Mucosa of gallbladder (tissue), 1 donor: ENCODE measurements around the gene RNF5. TPM values are rescaled to one million over a fixed set of nuclear protein-coding genes. Genes with fewer than 3 reads are reported as not detected.
"Not testable (repeated sequence)": the region's sequence is repeated elsewhere in the genome, so short reads cannot be mapped to it uniquely, and the experiment has no call there.

Source experiments
- DNase-seq: peaks from one replicate; pipeline ENCODE4 v3.0.0-alpha.2; 2020; ENCODE audit warnings: low spot score
- total RNA-seq: library from RNA; stranded (reverse); gene quantifications from one replicate; pipeline ENCODE4 v1.2.1, GENCODE V29; 2021
- donor health status: DM: no; HTN: no; CAD: no.

The RNF5 gene
- total RNA-seq, 1 donor from 2014 or later, result 93.1 TPM

DNA sequence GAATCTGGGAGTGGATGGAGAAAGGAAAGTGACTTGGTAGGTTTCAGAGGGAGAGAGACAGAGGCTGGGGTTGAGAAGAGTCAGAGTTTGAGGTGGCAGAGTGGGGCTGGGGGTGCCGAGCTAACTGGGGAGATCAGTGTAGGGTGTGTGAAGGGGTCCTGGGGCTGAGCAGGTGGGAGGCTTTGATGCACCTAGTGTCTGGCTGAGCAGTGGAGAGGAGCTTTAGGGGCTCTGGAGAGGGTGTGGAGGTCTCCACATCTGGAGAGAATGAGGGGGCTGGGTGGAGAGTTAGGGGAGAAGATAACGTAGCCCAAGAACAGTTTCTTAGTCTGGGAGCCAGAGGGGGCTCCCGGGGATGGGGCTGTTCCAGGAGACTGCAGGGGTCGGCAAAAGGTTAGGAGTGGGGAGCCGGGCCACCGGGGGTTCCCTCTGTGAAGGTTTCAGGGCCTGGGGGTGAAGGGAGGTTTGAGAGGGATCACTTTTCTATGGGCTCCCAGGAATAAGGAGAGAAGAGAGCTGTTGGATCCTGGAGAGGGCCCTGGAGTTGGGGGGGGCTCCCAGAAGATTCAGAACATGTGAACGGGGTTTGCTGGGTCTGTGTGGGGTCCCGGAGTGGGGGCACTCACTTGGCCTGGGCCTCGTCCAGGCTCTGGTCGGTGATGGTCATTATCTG lies 11.0 kb downstream of the RNF5 start:
- DNase-seq, result no peak

DNA sequence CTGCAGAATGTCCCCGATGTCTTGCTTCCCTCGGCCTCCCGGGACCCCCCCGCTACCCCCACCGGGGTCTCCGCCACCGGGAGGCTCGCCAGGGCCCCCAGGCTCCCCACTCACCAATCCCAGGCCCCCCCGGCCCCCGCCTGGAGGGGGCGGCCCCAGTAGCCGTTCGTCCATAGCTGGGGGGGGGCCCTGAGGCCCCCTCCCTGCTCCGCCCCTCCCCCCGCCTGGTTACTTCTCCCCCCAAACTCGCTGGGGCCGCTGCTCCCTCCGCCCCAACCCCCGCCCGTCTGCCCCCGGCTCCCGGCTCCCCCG lies 11.5 kb downstream of the RNF5 start:
- DNase-seq, result no peak

DNA sequence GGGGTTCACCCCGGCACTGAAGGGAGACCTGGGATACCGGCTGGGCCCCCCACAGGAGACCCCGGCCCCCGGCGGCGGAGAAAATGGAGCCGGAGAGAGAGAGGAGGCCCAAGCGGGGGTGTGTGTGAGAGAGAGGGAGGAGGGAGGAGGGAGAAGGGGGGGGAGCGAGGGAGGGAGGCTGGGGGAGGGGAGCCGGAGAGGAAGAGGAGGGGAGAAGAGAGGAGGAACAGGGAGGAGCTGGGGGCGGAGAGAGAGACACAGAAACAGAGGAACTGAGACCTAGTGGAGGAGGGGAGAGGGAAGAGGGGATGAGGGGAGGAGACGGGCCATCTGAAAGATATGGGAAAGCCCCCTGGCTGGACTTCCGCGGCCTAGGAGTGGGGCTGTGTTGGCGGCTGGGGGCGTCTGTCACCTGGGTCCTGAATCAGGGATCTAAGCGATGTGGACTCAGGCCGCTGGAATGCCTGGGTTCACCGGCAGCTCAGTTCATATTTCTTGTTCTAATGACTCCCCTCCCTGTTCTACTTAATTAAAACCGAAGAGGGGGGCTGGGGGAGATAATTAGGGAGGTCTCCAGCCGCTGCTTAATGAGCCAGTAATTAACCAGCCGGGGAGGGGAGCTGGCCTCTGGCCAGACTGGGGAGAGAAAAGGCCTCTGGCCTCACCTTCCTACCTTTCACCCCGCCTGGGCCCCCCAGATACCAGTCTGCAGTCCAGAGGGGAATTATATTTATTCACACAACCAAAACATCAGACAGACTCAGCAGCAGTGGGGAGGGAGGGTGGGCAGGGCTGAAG lies 12.0 kb downstream of the RNF5 start, which contains the start of gene PBX2:
PBX2 (minus strand) TSS at position 149 of the 798 bp plus-strand sequence. CDS start 287 bp downstream, outside the sequence.
- peak; percentile 91 for DNase-seq

DNA sequence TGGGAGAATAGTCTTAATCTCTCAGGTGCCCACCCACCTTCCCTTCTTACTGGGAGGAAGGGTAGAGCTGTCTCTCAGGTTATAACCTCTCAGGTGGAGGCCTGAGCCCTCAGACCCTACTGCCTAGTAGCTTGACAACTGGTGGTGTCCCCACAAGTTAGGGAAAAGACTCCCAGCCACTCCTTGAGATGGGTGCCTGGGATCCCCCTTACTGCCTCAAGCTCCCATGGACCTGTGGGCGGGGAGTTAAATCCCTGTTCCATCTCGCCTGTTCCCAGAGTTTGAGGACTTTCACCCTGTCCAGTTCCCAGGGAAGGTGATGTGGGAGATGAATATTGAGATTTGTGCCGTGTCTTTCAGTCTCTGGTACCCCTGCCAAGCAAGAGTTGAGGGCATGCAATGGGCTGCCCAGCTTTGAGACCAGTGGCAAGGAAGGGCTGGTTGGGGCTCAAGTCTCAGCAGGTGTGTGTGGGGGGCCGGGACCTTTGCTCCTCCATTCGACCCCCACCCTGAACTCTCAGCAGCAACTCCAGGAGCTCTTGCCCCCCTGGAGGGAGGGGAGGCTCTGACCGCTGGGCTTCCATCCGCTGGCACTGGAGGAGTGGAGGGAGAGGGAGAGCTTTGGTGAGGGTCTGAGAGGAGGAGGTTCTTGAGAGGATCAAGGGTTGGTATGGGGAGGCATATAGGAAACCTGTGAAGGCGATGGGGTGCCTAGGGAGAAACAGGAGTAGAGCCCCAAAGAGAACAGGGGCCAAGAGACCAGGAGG lies 12.9 kb downstream of the RNF5 start:
- no peak for DNase-seq

DNA sequence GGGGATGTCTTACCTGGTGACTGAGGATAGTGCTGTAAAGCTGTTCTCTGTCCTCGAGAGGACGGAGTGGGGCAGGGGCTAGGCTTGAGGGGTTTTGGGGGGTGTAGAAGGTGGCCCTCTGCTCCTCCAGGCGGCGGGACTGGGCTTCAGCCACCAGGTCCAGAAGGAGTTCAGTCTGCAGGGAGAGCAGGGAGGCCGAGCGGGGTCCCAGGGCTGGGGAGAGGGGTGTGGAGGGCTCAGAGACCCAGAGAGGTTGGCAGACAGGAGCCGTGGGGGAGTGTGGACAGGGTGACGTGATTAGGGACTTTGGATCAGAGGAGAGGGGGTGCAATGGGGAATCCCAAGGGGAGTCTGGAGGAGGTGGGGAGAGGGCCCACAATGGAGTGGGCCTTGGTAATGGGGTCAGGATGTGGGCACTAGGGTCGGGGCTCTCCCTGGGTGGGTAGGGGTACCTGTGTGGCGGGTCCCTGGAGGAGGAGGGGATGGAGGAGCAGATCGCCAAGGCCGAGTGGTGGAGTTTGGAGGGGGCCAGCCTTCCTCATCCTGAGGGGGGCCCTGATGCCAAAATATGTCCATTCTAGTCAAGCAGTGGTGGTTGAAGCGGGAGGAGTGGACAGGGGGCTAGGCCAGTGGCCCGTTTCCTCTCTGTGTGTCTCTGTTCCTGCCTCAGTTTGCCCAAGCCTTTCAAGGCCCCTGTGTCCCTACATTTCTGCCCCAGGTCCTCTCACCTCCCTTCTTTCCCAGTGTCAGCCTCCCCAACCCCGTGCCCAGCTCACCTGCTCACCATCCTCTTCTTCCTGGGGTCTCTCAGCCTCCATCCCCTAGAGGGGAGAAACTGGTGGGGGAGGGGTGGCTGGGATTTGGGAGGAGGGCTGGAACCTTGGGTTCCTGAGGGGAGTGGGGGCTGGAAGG lies 13.7 kb downstream of the RNF5 start:
- no peak for DNase-seq

GRCh38 chr6:32192608-32193039 lies 14.4 kb downstream of the RNF5 start, which contains the start of gene GPSM3:
TSS of gene GPSM3 (minus strand) at chr6:32192643. CDS start at chr6:32192513, 130 bp downstream.
- no peak for DNase-seq

- DNase-seq, result not testable (repeated sequence)
Observed at GRCh38 chr6:32193096-32193495, 14.9 kb downstream of the RNF5 start.

DNA sequence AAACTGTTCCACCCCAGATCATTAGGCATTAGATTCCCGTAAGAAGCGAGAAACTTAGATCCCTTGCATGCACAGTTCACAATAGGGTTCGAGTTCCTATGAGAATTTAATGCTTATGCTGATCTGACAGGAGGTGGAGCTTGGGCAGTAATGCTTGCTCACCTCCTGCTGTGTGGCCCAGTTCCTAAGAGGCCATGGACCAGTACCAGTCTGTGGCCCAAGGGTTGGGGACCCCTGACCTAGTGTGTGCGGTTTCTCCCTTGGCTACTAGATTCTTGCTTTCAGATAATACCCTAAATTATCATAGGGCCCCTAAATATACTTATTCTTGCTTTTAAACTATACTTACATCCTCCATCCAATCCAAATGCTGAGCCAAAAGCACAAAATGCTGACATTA lies 16.2 kb downstream of the RNF5 start:
- DNase-seq, result no peak

DNA sequence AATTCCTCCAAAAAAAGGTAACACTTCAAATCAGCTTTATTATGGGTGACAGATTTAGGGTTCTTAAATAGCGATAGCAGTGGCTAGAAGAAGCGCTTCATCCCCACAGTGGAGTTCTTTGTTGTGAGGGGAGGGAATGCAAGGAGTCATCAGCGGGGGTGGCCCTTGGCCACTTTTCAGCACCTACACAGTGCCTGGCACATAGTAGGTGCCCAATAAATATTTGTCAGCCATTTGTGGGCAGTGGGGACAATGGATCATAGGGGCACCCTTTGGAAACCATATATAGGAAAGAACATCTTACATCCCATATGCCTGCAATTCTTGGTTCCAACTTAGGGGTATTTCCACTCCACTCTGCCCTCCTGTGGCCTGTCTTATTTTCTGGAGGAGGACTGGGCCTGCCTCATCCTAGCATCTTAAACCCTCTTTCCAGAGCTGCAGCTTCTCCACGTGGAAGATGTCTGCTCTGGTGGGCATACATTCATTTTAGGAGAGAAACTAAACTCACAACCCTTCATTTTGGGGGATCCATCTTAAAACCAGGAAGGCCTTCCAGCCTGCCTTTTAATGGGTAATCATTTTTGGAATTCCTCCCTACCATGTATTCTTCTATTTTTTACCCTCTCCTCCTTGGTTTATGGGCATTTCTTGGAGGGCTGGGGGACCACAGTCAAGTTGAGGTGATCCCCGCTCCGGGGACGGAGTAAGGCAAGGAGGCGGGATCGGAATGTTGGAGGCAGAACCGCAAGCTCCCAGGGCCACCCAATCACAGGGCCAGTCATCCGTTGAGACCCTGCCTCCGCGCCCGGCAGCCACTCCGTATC lies 16.8 kb downstream of the RNF5 start:
- no peak for DNase-seq

GRCh38 chr6:32195652-32195901 lies 17.4 kb downstream of the RNF5 start:
- peak; percentile 100 for DNase-seq

DNA sequence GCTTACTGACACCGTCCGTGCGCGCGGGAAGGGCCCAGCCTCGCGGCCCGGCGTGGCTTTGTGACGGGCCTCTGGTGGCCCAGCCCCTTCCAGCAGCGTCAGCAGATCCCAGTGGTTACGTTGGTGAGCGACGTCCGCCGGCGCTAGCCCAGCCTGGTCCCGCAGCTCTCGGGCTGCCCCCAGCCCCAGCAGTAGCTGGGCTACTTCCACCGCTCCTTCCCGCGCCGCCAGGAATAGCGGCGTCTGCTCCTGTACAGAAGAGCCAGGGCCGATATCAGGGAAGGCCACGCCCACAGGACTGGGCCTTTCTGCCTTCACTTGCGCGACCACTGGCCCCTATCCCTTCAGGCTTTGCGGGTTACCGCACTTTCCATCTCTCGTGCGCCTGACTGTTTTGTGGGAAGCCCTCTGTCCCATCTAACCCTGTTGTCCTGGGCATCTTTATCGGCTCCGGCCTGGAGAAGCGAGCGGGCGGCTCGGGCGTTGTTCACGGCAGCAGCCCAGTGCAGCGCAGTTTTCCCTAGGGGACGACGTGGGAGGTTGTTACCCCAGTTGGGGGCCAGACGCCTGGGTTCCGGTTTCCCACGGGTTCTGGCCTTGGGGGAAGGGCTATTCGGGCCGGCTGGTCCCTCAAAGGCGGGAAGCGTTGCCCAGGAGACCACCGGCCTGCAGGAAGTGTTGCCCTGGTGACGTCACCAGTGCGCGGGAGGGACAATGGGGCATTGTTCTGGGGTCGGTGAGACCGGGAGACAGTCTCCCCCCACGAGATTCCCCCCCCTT lies 17.9 kb downstream of the RNF5 start:
- DNase-seq, result peak; percentile 87

- DNase-seq, result no peak
Observed at GRCh38 chr6:32196682-32197616, 18.7 kb downstream of the RNF5 start.

GRCh38 chr6:32198345-32198696 lies 20.1 kb downstream of the RNF5 start:
- no peak for DNase-seq

GRCh38 chr6:32198866-32199265 lies 20.7 kb downstream of the RNF5 start:
- no peak for DNase-seq

DNA sequence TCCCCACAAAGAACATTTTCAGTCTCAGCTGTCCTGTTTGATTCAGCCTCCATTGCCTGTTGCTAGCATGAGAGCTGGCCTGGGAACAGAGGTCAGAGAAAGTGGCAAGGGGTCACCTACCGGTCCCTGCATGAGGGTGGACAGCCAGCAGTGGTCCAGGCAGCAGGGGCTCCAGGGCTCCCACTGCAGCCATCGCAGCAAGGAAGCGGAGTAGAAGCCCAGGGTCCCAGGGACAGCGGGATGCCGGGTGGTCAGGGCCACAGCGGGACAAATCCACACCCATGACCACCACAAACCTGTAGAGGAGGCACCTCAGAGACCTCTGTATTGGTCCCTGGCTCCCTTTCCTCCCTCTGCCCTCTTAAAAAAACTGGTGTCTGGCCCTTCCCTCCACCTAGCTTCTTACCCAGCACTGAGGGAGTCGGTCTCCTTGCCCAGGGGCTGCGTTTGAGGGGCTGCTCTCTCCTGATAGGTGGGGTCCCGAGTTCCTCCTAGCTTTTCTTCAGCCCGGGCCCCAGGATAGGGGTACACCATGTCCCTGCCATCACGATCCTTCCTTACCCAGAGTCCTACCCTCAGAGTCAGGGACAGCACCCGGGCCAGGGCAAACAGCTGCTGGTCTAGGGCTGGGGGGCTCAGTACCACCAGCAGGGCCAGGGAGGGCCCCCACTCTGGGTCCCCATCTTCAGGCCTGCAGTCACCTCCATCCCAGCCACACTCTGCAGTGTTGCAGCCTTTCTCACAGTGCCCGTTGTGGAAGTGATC lies 22.7 kb downstream of the RNF5 start:
- DNase-seq, result no peak

DNA sequence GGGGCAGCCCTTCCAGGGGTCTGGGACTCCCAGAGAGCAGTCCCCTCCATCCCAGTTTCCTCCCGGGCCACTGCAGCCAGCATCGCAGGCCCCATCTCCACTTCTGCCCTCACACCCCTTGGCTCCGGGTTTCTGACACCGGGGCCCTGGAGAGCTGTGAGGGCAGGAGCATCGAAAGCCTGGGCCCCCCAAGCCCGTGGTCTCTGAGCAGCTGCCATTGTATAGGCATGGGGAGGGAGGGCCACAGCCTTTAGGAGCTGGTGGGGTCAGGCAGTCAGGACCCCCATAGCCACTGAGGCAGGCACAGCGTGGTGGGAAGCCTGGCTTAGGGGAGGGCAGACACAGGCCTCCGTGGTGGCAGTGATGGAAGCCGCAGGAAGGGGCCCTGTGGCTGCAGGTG lies 24.0 kb downstream of the RNF5 start:
- DNase-seq, result no peak

- no peak for DNase-seq
Observed at GRCh38 chr6:32203426-32204267, 25.4 kb downstream of the RNF5 start.
